ENCODE data around the gene LRRC75B.

- TF ChIP-seq CBX8 (IDR thresholded peaks at IDR 0.05; ENCODE audit: borderline replicate concordance, extremely low read depth, low read depth, low read length, poor library complexity, severe bottlenecking) (no peak), NR2F6 (CRISPR knock-in tag; IDR thresholded peaks at IDR 0.05) (no peak), EZH2 (IDR thresholded peaks at IDR 0.05; ENCODE audit: borderline replicate concordance, low read depth, low read length) (no peak), ERF (CRISPR knock-in tag; IDR thresholded peaks at IDR 0.05) (no peak), MAX (CRISPR knock-in tag; IDR thresholded peaks at IDR 0.05) (no peak), KDM1A (IDR thresholded peaks at IDR 0.05) (no peak), AFF4 (CRISPR knock-in tag; IDR thresholded peaks at IDR 0.05) (no peak), SRF (CRISPR knock-in tag; IDR thresholded peaks at IDR 0.05) (no peak), MYBL2 (IDR thresholded peaks at IDR 0.05; ENCODE audit: low read depth) (no peak), MYBL2 (CRISPR knock-in tag; IDR thresholded peaks at IDR 0.05; ENCODE audit: borderline replicate concordance) (no peak), CBX2 (IDR thresholded peaks at IDR 0.05; ENCODE audit: insufficient read depth, low read length, poor library complexity, severe bottlenecking) (no peak), RHOXF2B (CRISPR knock-in tag; conservative IDR thresholded peaks at IDR 0.05) (no peak), SREBF2 (CRISPR knock-in tag; IDR thresholded peaks at IDR 0.05) (no peak), LEF1 (IDR thresholded peaks at IDR 0.05) (no peak)
- TF ChIP-seq, protein P1, sequence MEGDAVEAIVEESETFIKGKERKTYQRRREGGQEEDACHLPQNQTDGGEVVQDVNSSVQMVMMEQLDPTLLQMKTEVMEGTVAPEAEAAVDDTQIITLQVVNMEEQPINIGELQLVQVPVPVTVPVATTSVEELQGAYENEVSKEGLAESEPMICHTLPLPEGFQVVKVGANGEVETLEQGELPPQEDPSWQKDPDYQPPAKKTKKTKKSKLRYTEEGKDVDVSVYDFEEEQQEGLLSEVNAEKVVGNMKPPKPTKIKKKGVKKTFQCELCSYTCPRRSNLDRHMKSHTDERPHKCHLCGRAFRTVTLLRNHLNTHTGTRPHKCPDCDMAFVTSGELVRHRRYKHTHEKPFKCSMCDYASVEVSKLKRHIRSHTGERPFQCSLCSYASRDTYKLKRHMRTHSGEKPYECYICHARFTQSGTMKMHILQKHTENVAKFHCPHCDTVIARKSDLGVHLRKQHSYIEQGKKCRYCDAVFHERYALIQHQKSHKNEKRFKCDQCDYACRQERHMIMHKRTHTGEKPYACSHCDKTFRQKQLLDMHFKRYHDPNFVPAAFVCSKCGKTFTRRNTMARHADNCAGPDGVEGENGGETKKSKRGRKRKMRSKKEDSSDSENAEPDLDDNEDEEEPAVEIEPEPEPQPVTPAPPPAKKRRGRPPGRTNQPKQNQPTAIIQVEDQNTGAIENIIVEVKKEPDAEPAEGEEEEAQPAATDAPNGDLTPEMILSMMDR (IDR thresholded peaks at IDR 0.05 in 2 of 3, conservative IDR thresholded peaks at IDR 0.05 in 1 of 3; ENCODE audit: insufficient read depth in 2 of 3, low read depth in 1 of 3, low read length in 3 of 3), result no peak
Measured at GRCh38 chr22:24541681-24542515, 51.0 kb downstream of the LRRC75B start.
